ENCODE measurements around the gene KRTAP6-2.

KRTAP6-2 gene, protein sequence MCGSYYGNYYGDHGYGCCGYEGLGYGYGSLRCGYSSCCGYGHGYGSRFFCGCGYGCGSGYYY

DNA sequence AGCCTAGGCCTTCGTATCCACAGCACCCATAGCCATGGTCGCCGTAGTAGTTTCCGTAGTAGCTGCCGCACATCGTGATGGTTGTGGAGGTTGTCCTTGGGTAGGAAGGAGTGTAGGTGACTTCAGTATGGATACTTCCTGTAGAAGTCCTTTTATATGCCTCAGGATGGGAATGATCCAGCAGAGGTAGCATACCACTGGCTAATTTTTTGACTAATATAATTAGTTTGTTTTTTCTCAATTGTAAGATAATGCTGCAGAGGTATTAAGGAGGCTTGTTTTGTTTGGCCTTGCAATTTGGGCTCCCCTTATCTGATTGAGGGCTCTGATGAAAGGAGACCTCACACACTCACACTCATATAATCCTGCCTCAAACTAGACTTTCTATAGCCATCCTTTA, at the start of gene KRTAP6-2:
TSS of gene KRTAP6-2 (minus strand) at position 101 of the 400 bp plus-strand sequence. CDS start at position 73, 28 bp downstream.
- DNase-seq = no peak

DNA sequence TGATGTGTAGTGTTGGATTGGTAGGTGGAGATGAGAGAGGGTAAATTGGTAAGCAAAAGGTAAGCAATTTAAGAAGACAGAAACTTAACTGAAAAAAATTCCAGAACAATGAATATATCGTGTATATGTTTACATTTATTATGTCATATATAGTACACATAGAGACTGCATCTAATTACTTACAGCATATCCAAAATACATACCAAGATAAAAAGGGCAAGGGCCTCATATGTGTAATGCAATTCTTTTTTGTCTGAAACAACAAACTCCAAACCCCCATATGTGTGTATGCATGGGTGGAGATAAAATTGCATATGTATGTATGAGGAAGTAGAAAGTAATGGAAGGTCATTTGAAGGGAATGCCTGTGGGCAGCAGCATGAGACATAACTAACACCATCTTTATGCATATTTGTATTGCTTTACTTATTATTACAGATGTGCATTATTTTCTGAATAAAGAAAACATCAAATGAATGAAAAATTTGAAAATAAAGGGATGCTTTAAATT, 48.3 kb upstream of the KRTAP6-2 start:
- DNase-seq = no peak

DNA sequence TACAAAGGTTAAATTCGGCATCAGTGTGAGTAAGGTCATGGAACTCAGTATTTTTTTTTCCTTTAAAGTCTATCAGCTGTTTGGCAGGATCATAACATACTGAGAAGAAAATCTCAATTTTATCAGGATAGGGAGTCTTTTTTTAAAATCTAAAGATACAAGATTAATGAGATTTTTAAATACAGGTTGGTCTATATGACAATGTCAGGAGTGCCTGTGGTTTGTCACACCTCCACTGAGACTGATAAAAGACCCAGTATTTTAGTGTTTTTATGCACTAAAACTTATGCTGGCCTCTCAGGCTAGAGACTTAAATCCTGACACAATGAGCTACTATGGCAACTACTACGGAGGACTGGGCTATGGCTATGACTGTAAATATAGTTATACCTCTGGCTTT, 43.9 kb upstream of the KRTAP6-2 start, which contains the start of gene KRTAP20-3:
TSS of gene KRTAP20-3 (plus strand) at position 301 of the 400 bp plus-strand sequence.
- no peak for DNase-seq

DNA sequence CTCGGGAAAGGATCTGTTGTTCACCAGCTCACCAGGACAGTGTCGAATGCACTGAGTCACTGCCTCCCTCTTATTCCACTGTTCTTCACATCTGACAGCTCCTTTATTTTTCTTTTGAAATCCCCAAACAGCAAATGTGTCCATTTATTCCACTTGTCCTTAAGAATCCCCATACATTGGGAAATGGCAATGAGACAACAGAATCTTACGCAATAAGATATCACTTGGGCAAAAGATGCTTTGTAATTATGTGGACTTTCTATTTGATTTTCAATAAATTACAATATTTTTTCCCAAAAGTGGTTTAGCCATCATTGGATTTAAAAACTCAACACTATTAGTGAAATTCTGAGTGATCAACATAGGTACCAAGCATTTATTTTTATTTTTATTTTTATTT, 40.0 kb upstream of the KRTAP6-2 start:
- DNase-seq = no peak

DNA sequence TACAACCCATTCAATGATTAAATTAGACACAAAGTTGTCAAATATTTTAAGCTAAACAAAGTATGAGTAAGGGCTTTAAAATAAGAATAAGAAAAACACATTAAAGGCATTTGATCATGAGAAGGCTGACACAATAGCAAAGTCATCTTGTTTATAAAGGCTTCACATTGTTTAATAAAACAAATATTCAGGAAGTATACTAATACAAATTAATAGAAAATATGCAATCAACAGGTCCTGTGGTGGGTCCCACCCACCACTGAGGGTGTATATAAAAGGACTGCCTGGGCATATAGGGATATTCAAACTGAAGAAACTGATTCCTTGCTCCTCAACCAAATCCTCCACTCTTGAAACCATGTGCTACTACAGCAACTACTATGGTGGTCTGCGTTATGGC, 36.2 kb upstream of the KRTAP6-2 start, which contains the start of gene KRTAP20-2:
TSS of gene KRTAP20-2 (plus strand) at position 301 of the 400 bp plus-strand sequence. CDS start at position 359, 58 bp downstream.
- DNase-seq = no peak

DNA sequence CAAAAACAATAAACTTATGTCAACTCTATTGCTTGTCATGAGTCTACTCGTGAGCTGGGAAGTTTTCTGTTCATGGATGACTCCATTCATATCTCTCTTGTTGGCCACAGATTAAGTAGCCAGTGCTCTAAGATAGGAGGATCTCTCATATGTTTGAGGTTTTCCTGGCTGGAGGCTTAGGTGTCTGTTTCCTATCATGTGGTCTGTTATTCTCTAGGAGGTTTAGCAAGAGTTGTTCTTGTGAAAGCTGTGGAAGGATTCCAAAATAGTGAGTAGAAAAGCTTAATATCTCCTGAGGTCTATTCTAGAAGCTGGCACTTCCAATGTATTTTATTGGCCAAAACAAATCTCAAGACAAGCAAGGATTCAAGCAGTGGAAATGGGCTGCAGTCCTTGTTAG, 30.5 kb upstream of the KRTAP6-2 start:
- no peak for DNase-seq

DNA sequence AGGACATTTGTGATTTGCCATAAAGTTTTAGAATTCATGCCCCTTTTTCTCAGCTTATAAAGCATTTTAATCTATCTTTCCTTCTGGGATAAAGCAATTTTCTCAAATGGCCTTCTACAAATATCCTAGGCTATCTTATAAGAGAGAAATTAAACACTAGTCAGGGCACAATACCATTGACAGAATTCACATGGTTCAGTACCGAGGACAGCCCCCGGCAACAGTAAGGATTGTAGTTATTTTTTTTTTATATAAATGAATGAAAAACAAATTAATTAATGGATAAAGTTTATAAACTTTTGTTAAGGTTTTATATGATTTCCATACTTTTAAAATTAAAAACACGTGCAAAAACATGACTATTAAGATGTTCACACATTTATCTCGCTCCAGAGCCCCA, 29.4 kb upstream of the KRTAP6-2 start:
- no peak for DNase-seq

DNA sequence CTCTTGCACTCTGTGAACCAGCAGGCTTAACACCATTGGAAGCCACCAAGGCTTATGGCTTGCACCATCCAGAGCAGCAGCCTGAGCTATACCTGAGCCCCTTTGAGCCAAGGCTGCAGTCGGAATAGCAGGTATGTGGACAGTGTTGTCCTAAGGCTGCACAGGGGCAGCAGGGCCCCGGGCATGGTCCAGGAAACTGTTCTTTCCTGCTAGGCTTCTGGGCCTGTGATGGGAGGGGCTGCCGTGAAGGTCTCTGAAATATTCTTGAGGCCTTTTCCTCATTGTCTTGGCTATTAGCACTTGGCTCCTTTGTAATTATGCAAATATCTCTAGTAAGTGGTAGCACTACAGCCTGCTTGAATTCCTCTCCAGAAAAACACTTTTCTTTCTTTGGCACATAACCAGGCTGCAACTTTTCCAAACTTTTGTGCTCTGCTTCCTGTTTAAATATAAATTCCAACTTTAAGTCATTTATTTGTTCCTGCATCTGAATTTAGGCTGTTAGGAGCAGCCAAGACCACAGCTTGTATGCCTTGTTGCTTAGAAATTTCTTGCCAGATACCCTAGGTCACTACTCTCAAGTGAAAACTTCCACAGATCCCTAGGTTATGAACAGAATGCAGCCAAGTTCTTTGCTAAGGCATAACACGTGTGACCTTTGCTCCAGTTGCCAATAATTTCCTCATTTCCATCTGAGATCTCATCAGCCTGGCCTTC, 26.9 kb upstream of the KRTAP6-2 start:
- DNase-seq = no peak

DNA sequence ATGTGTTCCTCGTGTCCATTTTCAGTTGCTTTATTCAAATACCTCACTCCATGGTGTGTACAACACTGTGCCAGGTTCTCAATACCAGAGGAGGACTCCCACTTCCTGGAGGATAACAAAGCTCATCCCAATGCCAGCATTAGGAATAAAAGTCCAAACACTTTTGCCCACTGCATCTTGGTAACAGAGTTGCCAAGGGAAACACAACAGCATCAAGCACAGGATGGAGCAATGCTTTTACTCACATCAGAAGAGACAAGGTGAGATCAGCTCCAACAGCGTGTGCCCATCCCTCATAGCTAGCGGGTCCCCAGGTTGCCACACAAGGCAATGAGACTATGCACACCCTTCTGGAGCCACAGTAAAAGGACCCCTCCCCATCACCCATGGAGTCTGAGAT, 24.7 kb upstream of the KRTAP6-2 start:
- DNase-seq = no peak

DNA sequence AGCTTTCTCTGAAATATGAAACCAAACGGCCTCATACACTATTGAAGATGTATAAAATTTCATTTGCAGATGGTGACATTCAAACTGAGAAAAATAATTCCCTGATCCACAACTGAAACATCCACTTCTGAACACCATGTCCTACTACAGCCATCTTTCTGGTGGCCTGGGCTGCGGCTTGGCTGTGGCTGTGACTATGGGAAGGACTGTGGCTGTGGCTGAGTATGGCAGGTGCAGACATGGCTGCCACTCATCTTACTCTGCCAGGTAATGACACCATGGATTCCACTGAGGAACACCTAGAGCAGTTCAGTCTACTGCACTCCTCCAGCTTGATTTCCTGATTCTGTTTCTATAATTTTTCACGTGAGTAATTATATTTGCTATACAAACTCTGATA, 21.8 kb upstream of the KRTAP6-2 start, which contains the start of gene KRTAP20-4:
TSS of gene KRTAP20-4 (plus strand) at position 106 of the 400 bp plus-strand sequence.
- no peak for DNase-seq

DNA sequence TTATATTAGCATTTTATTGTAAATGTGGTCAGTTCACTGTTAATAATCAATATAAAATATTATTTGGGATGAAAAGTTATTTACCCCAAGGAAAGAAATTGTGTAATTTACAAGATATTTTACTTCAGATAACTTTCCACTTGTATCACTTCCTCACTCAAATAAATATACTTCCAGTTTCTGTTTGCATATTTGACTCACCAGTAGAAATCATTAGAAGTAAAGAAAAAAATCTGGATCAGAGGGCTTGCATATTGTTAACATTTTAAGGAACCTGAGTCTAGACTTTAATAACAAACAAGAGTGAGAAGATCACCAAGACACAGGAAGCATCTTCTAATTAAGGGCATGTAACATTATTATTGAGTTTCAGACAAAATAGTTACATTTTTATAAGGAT, 21.4 kb upstream of the KRTAP6-2 start:
- DNase-seq = no peak

DNA sequence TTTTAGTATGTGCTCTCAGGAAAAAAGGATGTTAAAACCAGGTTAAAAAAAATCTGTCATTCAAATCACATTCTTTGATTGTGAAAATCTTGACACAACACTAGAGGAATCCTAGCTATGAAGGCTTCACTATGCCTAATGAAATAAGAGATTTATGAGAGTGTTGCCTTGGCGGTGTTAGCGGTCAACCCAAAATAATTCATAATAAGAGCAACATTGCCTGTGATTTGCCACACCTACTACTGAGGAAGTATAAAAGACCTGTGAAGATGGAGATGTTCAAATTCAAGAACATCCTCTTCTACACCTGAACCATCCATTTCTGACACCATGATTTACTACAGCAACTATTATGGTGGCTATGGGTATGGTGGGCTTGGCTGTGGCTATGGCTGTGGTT, 17.4 kb upstream of the KRTAP6-2 start, which contains the start of gene KRTAP20-1:
TSS of gene KRTAP20-1 (plus strand) at position 301 of the 400 bp plus-strand sequence. CDS start at position 331, 30 bp downstream.
- DNase-seq = no peak

DNA sequence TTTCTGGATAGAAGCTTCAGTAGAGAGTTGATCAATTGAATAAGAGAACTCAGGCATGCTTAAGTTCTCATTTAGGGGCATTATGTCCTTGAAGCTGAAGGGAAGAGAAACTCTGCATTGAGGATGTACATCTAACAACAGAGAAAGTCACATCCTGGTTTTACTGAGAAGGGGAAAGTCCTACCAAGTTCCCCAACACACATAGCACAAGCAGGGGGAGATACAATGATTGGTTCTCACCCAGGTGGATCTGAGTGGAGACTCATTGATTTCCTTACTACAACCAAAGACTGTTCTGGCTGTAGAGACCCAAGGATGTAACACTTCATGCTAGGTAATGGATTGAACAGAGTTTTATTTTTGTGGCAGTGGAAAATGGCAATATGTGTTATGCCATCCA, 16.5 kb upstream of the KRTAP6-2 start:
- DNase-seq = no peak

DNA sequence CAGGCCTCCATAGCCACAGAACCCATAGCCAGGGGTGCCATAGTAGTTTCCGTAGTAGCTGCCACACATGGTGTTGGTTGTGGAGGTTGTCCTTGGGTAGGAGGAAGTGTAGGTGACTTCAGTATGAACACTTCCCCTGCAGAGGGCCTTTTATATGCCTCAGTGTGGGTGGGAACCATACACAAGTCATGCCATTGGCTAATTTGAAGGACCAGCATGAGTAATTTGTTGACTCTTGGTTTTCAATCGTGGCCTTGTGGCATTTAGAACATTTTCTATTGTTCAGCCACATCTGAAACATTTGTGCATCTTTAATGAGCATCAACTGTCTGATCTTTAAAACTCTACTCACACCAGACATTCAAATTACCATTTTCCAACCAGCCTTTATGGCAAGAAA, 15.1 kb upstream of the KRTAP6-2 start, which contains the start of gene KRTAP6-1:
TSS of gene KRTAP6-1 (minus strand) at position 95 of the 400 bp plus-strand sequence. CDS start at position 69, 26 bp downstream.
- no peak for DNase-seq

DNA sequence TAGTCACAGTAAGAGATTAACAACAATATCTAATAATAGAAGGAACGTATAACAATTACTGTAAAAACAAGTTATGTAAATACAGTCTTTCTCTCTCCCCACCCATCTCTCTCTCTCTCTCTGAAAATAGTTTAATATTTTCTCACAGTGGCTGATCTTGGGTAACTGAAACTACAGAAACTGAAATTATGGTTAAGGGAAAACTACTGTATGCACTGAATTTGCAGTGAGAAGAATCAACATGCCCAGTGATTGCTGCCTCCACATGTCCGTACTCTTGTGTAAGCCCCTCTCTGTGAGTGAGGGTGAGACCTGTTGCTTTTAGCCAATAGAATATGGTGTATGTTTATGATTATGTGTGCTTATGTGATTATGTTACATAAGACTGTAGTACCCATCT, 13.4 kb upstream of the KRTAP6-2 start:
- DNase-seq = no peak

DNA sequence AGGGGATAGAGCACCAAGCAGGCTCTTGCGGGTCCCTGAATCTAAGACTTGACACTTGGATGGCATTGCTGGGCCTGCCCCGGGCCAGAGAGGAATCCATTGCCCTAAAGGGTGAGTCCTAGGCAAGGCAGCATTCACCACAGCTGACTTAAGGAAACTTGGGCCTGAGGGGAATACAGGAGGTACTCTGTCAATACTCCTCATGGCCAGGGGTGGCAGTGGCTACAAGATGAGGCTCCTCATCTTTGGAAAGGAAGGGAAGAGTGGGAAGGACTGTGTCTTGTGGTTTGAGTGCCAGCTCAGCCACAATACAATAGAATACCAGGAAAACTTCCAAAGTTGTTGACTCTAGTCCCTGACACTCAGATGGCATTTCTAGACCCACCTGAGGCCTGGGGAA, 7.3 kb upstream of the KRTAP6-2 start:
- DNase-seq = no peak

DNA sequence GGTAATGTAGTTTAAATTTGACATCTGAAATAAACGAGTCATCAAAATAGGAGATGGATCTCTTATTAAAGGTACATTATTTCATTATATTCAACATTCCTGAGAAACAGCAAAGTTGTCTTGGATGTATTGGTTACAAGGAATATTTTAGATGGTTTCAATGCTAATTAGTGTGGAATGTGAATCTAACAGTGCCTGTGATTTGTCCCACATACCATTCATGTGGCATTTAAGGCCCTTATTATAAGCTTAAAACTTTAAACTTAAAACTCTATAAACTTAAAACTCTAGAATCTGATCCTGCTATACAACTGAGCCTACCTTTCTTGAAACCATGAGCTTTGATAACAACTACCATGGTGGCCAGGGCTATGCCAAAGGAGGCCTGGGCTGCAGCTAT, 2.1 kb upstream of the KRTAP6-2 start, which contains the start of gene KRTAP22-1:
TSS of gene KRTAP22-1 (plus strand) at position 301 of the 400 bp plus-strand sequence.
- DNase-seq = no peak

DNA sequence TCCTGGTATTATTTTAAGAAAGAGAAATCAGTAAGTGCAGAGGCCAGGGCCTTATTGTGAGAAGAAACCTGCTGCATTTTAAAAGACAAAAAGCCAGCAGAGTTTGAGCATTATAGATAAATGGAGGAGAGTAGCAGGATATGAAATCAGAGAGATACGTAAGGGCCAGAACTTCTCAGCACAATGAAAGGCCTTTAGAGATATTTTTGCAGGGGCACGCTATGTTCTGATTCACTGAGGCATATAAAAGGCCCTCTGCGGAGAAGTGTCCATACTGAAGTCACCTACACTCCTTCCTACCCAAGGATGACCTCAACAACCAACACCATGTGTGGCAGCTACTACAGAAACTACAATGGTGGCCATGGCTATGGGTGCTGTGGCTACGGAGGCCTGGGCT, 6.6 kb downstream of the KRTAP6-2 start, which contains the start of gene KRTAP6-3:
TSS of gene KRTAP6-3 (plus strand) at position 301 of the 400 bp plus-strand sequence. CDS start at position 307, 6 bp downstream.
- DNase-seq = no peak

DNA sequence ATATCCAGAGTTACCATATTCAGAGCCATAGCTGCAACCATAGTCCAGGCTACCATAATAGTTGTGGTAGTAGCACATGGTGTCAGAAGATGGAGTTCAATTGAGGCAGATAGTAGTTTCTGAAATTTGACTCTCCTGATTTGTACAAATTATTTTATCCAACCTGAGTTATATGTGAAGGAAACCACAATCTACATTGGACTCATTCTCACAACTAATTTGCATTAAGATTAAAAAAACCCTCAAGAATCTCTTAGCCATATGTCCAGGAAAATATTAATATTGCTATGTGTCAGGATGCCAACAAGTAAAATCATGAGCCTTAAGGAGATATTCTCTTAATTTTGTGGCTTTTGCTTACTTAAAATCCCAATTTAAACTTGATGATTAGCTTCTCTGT, 8.4 kb downstream of the KRTAP6-2 start, which contains the start of gene KRTAP22-2:
TSS of gene KRTAP22-2 (minus strand) at position 101 of the 400 bp plus-strand sequence.
- no peak for DNase-seq

DNA sequence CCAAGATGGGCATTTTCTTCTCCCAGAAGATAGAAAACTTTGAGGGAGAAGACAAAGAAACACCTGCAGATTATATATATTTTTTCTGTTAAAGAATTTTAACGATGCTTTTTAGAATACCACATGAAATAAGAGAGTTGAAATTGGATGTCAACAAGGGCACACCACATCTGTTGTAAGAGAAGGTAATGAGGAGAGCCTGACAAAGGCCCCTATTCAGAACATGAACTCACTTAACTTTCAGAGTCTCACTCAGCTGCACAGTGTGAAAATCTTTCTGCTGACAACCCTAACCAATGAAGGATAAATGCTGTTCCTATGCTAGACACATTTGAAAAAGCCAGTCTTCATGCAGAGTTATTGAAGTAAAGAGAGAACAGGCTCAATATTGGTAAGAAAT, 15.8 kb downstream of the KRTAP6-2 start:
- DNase-seq = no peak

DNA sequence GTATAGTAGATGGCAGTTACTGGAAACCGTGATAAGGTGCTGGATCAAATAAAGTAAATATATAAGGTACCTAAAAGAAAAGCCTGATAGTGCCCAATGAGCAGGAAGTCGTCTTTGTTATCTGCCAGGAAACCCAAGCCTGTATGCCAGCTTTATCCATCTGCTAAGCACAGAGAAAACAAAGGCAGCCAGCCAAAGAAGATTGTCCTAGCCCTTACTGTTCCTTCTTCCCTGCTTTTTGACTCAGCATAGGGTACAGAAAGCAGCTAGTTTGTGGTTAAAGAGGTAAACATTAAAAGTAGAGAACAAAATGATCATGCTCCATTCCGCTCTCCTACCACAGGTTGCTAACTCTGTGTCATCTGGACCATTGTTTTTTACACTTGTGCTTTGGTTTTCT, 18.6 kb downstream of the KRTAP6-2 start:
- no peak for DNase-seq

DNA sequence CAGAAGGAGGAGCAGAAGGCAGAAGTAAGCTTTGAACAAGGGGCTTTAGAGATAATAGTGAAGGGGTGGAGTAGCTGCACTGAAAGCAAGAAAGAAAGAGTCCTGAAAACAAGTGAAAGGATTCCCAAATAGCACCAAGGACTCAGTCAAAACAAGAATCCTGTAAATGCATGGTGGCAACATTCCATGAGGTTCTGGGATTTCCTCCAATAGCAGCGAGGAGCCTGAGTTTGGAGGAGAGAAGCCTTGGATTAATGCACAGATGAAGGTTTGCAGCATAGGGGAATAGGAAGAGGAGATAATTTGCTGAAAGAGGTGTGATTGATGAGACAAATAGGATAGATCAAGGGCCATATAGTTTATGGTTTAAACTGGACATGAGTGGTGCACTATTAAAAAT, 19.4 kb downstream of the KRTAP6-2 start:
- no peak for DNase-seq

DNA sequence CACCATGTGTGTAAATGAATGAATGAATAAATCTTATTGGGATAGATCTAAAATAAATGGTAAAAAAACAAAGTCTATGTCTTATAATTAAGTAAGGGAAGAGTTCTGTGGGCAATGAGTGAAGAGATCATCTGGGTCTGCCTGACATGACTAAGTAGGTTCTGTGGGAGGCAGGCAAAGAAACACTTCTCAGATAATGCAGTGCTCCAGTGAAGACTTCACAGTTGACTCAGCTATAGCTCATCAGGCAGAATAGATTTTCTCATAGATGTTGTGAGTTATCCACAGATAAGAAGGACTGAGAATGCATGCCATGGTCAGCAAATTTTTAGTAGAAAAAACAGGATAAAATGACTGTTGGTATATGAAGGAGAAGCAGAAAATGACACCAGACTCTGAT, 20.9 kb downstream of the KRTAP6-2 start:
- DNase-seq = no peak

DNA sequence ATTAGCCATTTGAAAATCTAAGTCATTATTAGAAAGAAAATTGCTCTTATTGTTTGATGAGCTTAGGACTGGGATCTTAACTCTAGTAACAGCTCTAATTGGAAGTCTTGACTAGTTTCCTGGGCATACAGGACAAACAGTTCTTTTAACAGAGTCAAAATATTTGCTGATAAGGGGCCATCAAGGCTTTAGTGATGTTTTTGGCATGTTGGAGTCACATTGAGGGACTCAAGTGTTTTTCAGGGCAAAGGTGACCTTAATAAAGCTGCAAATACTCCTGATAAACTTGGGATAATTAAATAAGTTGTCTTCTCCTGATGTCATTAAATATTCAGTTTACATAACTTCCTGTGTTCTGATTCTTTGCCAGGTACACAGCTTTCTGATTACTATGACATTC, 31.1 kb downstream of the KRTAP6-2 start:
- no peak for DNase-seq

Data from NCI-H510A treated with DMSO at 0.1 percent for 48 hours (cell line).